CD4-positive, CD25-positive, alpha-beta regulatory T cell (primary cell): Measurements from ENCODE around the gene R3HDML. TPM values are rescaled to one million over a fixed set of nuclear protein-coding genes. Genes with fewer than 3 reads are reported as not detected.

Experiments used
- ATAC-seq, 2 donors: fragments of 150-1000 bp; cut with Tn5 transposase; one replicate each; pipeline ENCODE4 v1.10.0; 2021; ENCODE audit warnings: low read depth in 2 of 2, moderate number of reproducible peaks in 2 of 2, moderate library complexity in 1 of 2
- DNase-seq, 3 donors: peaks; one replicate each; pipeline versions ENCODE4 v3.0.0 to v3.0.0-alpha.2; 2012 to 2022; ENCODE audit warnings: mixed read lengths in 1 of 3
- H3K27ac ChIP-seq: one replicate; pipeline ENCODE4 v1.7.0; 2013; ENCODE audit warnings: mild to moderate bottlenecking, low read length; ENCODE audit not compliant: insufficient read depth, poor library complexity, severe bottlenecking
- H3K27me3 ChIP-seq: one replicate; pipeline ENCODE4 v1.7.0; 2013; ENCODE audit warnings: low read length; ENCODE audit not compliant: control insufficient read depth, insufficient read depth
- H3K36me3 ChIP-seq: one replicate; pipeline ENCODE4 v1.7.0; 2013; ENCODE audit warnings: mild to moderate bottlenecking, low read length, moderate library complexity; ENCODE audit not compliant: control insufficient read depth, insufficient read depth
- H3K4me1 ChIP-seq: 2 replicates; pipeline ENCODE4 v1.7.0; 2013; ENCODE audit warnings: mild to moderate bottlenecking, low read length; ENCODE audit not compliant: insufficient read depth, control insufficient read depth, poor library complexity, severe bottlenecking
- H3K4me3 ChIP-seq: one replicate; pipeline ENCODE4 v1.7.0; 2013; ENCODE audit warnings: low read depth, mild to moderate bottlenecking, low read length, moderate library complexity
- H3K9me3 ChIP-seq, 2 experiments: 1 replicate in 1 of 2; 2 replicates in 1 of 2; pipeline ENCODE4 v1.7.0; 2013; ENCODE audit warnings: low read length in 2 of 2, mild to moderate bottlenecking in 1 of 2, moderate library complexity in 1 of 2; ENCODE audit not compliant: control insufficient read depth in 2 of 2
- H3K27ac Mint-ChIP-seq, 3 donors: one replicate each; pipeline ENCODE4 v1.8.0; 2020 to 2022; ENCODE audit warnings: mild to moderate bottlenecking in 3 of 3, mixed read lengths in 3 of 3, moderate library complexity in 2 of 3
- H3K27me3 Mint-ChIP-seq: one replicate; pipeline ENCODE4 v1.8.0; 2022; ENCODE audit warnings: mild to moderate bottlenecking, mixed read lengths
- H3K36me3 Mint-ChIP-seq: one replicate; pipeline ENCODE4 v1.8.0; 2020; ENCODE audit warnings: mixed read lengths
- H3K4me1 Mint-ChIP-seq, 4 donors: one replicate each; pipeline ENCODE4 v1.8.0; 2020 to 2022; ENCODE audit warnings: mixed read lengths in 4 of 4, mild to moderate bottlenecking in 1 of 4
- H3K4me3 Mint-ChIP-seq, 4 donors: one replicate each; pipeline ENCODE4 v1.8.0; 2020 to 2022; ENCODE audit warnings: mild to moderate bottlenecking in 4 of 4, mixed read lengths in 4 of 4, moderate library complexity in 3 of 4
- H3K9me3 Mint-ChIP-seq, 7 donors: one replicate each; pipeline ENCODE4 v1.8.0; 2020 to 2022; ENCODE audit warnings: mixed read lengths in 7 of 7, mild to moderate bottlenecking in 3 of 7, moderate library complexity in 2 of 7
- polyA plus RNA-seq, 4 donors: library from polyadenylated mRNA; unstranded; fragments of 300-500 nt; fragmentation: Illumina TruSeq; gene quantifications; one replicate each; pipeline ENCODE4 v1.2.3, GENCODE V29; 2021
- total RNA-seq: library from RNA; stranded (reverse); gene quantifications from one replicate; pipeline ENCODE4 v1.2.3, GENCODE V29; 2022

Gene R3HDML
- total and polyA plus RNA-seq, 5 donors from 2014 or later = not detected

DNA sequence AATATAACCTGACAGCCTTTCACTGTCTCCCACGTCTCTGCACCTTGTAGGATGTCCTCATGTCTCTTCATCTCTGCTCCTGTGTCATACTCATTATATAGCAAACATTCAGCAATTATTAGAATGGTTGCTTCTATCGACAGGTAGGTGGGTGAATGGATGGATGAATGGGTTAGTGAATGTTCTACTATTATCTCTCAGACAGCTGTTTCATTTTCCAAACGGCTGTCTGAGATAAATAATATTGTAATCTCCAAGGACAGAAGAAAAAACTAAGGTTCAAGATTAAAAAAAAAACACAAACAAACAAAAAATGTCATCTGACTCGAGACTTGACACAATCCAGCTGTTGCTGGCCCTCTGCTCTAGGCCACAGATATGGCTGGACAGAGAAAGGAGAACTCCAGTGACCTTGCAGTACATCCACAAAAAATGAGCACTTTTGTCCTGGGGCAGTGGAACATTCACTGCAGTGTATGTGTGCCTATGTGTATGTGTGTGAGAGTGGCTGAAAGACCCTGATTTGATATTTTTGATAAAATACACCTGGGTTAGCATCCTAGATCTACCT is 20.8 kb downstream of the R3HDML start:
- no peak for DNase-seq
- Histone ChIP-seq H3K36me3 (no peaks in the 10 kb centered on the region), H3K4me1 (no peaks in the 10 kb centered on the region), H3K4me3 (no peak overlapping the region), H3K27me3 (peaks cover 3% of the 10 kb centered on the region), H3K27ac (no peak overlapping the region), H3K9me3 (no peaks in the 10 kb centered on the region)
- H3K27ac Mint-ChIP-seq = no peak overlapping the region
- no peak overlapping the region for H3K4me3 Mint-ChIP-seq
- no peaks in the 10 kb centered on the region for H3K4me1 Mint-ChIP-seq
- H3K36me3 Mint-ChIP-seq = no peaks in the 10 kb centered on the region
- H3K9me3 Mint-ChIP-seq = no peaks in the 10 kb centered on the region
- no peak for ATAC-seq
- peaks cover 18% of the 10 kb centered on the region for H3K27me3 Mint-ChIP-seq

DNA sequence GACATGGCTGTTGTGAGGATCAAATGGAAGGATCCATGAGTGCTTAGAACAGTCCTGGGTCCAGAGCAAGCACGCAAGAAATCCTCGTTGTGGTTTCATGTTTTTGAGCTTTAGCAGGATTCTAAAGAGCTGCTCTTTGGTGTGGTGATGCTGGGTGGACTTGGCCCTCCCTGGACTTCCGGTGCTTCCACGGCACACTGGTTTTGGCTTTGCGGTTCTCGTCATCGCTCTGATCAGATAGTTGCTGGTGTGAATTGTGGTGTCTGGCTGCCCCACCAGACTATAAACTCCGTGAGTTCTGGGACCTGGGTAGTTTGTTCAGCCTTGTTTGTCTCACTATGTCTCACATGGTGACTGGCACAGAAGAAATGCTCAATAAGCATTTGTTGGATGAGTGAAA is 21.9 kb downstream of the R3HDML start:
- ATAC-seq = no peak

DNA sequence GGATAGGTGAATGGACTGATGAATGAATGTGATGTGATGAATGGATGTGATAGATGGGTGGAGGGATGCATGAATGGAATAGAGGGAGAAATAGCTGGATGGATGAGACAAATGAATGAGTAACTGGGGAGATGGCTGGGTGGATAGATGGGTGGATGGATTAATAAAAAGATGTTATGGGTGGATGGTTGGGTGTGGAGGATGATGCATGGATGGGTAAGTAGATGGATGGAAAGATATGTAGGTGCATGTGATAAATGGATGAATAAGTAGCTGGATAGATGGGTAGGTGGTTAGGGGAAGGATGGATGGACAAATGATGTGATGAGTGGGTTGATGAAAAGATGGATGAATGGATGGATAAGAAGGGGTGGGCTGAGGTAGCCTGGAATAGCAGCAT is 23.4 kb downstream of the R3HDML start:
- ATAC-seq (no peak), DNase-seq (no peak)
- Histone ChIP-seq H3K27me3 (peaks cover 3% of the 10 kb centered on the region), H3K4me3 (no peak overlapping the region), H3K36me3 (no peaks in the 10 kb centered on the region), H3K4me1 (no peaks in the 10 kb centered on the region), H3K27ac (no peak overlapping the region), H3K9me3 (no peaks in the 10 kb centered on the region)
- Mint-ChIP-seq H3K4me1 (no peaks in the 10 kb centered on the region), H3K27ac (no peak overlapping the region), H3K36me3 (no peaks in the 10 kb centered on the region), H3K4me3 (no peak overlapping the region), H3K27me3 (peaks cover 8% of the 10 kb centered on the region), H3K9me3 (no peaks in the 10 kb centered on the region)

More for the DNA sequence above, 21.9 kb downstream of the R3HDML start:
- Histone ChIP-seq H3K9me3 (no peaks in the 10 kb centered on the region), H3K36me3 (no peaks in the 10 kb centered on the region), H3K4me3 (no peak overlapping the region), H3K27ac (no peak overlapping the region), H3K27me3 (peaks cover 3% of the 10 kb centered on the region), H3K4me1 (no peaks in the 10 kb centered on the region)
- Mint-ChIP-seq H3K4me1 (no peaks in the 10 kb centered on the region), H3K36me3 (no peaks in the 10 kb centered on the region), H3K27me3 (peaks cover 18% of the 10 kb centered on the region), H3K27ac (no peak overlapping the region), H3K4me3 (no peak overlapping the region), H3K9me3 (no peaks in the 10 kb centered on the region)
- no peak for DNase-seq

DNA sequence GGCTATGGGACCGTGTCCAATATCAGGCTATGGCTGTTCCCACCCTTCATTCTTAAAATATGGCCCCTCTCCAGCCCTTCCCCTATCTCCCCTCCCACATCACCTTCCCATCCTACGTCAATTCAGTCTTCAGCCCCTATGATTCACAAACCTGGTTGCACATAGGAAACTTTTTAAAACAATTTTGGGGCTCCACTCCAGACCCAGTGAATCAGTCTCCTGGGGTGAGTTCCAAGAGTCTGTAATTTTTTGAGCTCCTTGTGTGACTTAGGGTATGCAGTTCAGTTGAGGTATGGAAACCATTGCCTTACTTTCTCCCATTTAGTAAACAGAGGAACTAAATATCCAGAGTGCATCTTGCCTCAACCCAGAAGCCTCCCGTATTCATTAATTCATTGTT is 24.2 kb downstream of the R3HDML start:
- no peaks in the 10 kb centered on the region for H3K4me1 Mint-ChIP-seq
- no peak overlapping the region for H3K4me3 ChIP-seq
- H3K36me3 Mint-ChIP-seq = no peaks in the 10 kb centered on the region
- no peaks in the 10 kb centered on the region for H3K36me3 ChIP-seq
- no peaks in the 10 kb centered on the region for H3K9me3 ChIP-seq
- no peak overlapping the region for H3K4me3 Mint-ChIP-seq
- H3K27me3 Mint-ChIP-seq = peaks cover 6% of the 10 kb centered on the region
- peaks cover 3% of the 10 kb centered on the region for H3K27me3 ChIP-seq
- H3K9me3 Mint-ChIP-seq = no peaks in the 10 kb centered on the region
- no peaks in the 10 kb centered on the region for H3K4me1 ChIP-seq
- H3K27ac ChIP-seq = no peak overlapping the region
- DNase-seq (no peak), ATAC-seq (no peak)
- H3K27ac Mint-ChIP-seq = peak overlapping the region in 1 of 3 donors; percentile 2

DNA sequence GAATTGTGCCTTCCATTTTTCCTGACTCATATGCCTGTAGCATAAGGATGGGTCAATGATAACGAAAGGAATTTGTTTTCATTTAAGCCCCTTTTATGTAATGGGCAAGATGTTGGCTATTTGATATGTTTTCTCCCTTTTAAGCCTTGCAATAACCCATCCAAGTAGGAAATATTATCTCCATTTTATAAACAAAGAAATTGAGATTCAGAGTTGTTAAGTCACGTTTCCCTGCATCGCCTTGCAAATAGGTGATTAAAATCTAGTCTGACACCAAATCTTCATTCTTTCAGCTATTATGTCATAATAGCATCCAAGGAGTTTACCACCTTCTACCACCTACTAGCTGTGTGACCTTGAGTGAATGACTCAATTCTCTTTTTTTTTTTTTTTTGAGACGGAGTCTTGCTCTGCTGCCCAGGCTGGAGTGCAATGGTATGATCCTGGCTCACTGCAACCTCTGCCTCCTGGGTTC is 25.7 kb downstream of the R3HDML start:
- no peaks in the 10 kb centered on the region for H3K9me3 ChIP-seq
- H3K27me3 Mint-ChIP-seq = peaks cover 6% of the 10 kb centered on the region
- H3K9me3 Mint-ChIP-seq = no peaks in the 10 kb centered on the region
- no peaks in the 10 kb centered on the region for H3K36me3 Mint-ChIP-seq
- no peak overlapping the region for H3K27ac Mint-ChIP-seq
- no peaks in the 10 kb centered on the region for H3K4me1 ChIP-seq
- ATAC-seq (no peak), DNase-seq (no peak)
- H3K4me3 ChIP-seq = no peak overlapping the region
- H3K4me3 Mint-ChIP-seq = no peak overlapping the region
- H3K4me1 Mint-ChIP-seq = no peaks in the 10 kb centered on the region
- H3K27me3 ChIP-seq = peaks cover 3% of the 10 kb centered on the region
- H3K27ac ChIP-seq = no peak overlapping the region
- H3K36me3 ChIP-seq = no peaks in the 10 kb centered on the region

DNA sequence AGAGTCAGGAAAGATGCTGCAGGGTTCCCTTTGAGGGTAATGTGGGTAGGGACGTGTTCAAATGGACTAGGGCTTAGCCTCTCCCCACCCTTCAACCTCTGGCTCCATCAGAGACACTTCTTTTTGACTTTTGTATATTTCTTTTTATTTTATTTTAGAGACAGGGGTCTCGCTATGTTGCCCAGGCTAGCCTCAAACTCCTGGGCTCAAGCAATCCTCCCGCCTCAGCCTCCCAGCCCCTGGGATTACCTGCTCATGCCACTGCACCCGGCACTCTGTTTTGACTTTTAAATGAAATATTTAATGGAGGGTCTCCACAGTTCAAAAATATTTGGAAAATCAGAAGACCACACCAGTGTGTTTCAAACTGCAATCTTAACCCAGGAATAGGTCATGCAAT is 27.2 kb downstream of the R3HDML start:
- Histone ChIP-seq H3K9me3 (no peaks in the 10 kb centered on the region), H3K4me3 (no peak overlapping the region), H3K27me3 (peaks cover 3% of the 10 kb centered on the region), H3K27ac (no peak overlapping the region), H3K4me1 (no peaks in the 10 kb centered on the region), H3K36me3 (no peaks in the 10 kb centered on the region)
- ATAC-seq (no peak), DNase-seq (no peak)
- Mint-ChIP-seq H3K4me1 (no peaks in the 10 kb centered on the region), H3K36me3 (no peaks in the 10 kb centered on the region), H3K27ac (no peak overlapping the region), H3K9me3 (no peaks in the 10 kb centered on the region), H3K4me3 (no peak overlapping the region), H3K27me3 (peaks cover under 1% of the 10 kb centered on the region)

DNA sequence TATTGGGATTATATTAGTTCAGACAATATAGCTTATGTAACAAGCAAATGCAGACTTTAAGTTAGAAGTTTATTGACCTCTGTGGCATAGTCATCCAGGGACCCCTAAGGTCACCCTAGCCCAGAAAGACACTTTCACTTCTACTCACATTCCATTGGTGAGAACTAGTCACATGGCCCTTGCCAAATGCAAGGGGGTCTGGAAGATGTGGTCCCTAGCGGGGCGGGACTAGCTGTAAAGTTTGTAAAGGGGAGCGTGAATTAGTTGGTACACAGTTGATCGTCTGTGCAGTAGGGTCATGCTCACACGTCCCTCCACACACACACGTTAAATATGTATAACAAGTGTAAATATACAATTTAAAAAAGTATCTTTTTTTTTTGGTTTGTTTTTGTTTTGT is 27.9 kb downstream of the R3HDML start:
- no peaks in the 10 kb centered on the region for H3K4me1 Mint-ChIP-seq
- Histone ChIP-seq H3K27me3 (peaks cover under 1% of the 10 kb centered on the region), H3K36me3 (no peaks in the 10 kb centered on the region), H3K4me1 (no peaks in the 10 kb centered on the region), H3K9me3 (no peaks in the 10 kb centered on the region), H3K27ac (no peak overlapping the region), H3K4me3 (no peak overlapping the region)
- DNase-seq (no peak), ATAC-seq (no peak)
- H3K9me3 Mint-ChIP-seq = no peaks in the 10 kb centered on the region
- no peak overlapping the region for H3K27ac Mint-ChIP-seq
- H3K27me3 Mint-ChIP-seq = no peaks in the 10 kb centered on the region
- H3K36me3 Mint-ChIP-seq = no peaks in the 10 kb centered on the region
- no peak overlapping the region for H3K4me3 Mint-ChIP-seq

DNA sequence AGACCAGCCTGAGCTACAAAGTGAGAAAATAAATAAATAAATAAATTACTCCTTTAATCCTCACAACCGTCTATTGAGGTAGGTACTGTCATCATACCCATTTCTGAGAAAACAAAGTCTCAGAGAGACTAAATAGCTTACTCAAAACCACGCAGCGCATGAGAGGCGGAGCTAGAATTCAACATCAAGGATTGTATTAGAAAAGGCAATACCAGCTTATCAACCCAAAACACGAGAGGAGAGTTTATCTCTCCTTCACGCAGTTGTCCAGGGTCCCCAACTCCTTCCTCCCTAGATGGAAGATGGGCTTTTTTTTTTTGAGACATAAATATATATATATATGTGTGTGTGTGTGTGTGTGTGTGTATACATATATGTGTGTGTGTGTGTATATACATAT is 30.9 kb downstream of the R3HDML start:
- Mint-ChIP-seq H3K36me3 (no peaks in the 10 kb centered on the region), H3K27me3 (peaks cover 10% of the 10 kb centered on the region), H3K27ac (no peak overlapping the region), H3K4me1 (no peaks in the 10 kb centered on the region), H3K9me3 (peaks cover 0 to 4% (median 0%) of the 10 kb centered on the region in 7 donors), H3K4me3 (no peak overlapping the region)
- DNase-seq = no peak
- Histone ChIP-seq H3K36me3 (no peaks in the 10 kb centered on the region), H3K4me3 (no peak overlapping the region), H3K27me3 (no peaks in the 10 kb centered on the region), H3K4me1 (no peaks in the 10 kb centered on the region), H3K9me3 (no peaks in the 10 kb centered on the region), H3K27ac (no peak overlapping the region)
- ATAC-seq = no peak
